Epithelial cell of proximal tubule (primary cell): Measurements from ENCODE around the gene E2F1. TPM values are rescaled to one million over a fixed set of nuclear protein-coding genes. Genes with fewer than 3 reads are reported as not detected.
A peak's percentile ranks its signal among the peaks of the same experiment; 100 is the strongest.

Experiments used
- DNase-seq: peaks from one replicate; pipeline ENCODE4 v3.0.0-alpha.2; 2011; ENCODE audit warnings: low read depth
- H3K4me3 ChIP-seq: 2 replicates; pipeline ENCODE4 v1.5.1; 2011; ENCODE audit warnings: low read depth, mild to moderate bottlenecking, low read length
- total RNA-seq: library from RNA; depleted of rRNA; stranded (reverse); fragments of >200 nt; gene quantifications from 2 replicates; pipeline ENCODE4 v1.2.3, GENCODE V29; 2015
- TF ChIP-seq, protein P1 (sequence below): conservative IDR thresholded peaks from 2 replicates; pipeline ENCODE4 v1.5.1; 2012; ENCODE audit warnings: low read depth, mild to moderate bottlenecking, low read length

Gene E2F1
- total RNA-seq, 1 donor from 2014 or later = 17.1 TPM

DNA sequence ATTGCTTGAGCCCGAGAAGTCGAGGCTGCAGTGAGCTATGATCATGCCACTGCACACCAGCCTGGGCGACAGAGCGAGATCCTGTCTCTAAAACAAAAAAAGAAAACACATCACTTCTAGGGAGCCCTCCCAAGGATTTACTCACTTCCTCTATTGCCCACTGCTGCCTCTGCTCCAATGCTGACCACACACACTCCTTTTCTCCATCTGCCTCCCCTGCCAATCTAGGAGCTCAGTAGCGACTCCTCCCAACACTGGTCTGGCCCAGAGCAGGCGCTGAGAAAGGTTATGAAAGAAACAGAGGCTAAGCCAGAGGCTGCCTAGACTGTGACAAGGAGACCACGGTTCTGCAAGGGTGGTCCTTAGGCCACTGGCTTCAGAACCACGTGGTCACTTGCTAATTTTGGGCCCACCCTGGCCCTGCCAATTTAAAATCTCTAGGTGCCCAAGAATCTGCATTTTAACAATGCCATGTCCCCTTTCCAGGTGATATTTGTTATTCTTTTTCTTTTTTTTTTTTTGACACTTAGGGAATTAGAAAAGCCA, 1.3 kb upstream of the E2F1 start:
- no peak overlapping the region for H3K4me3 ChIP-seq
- TF ChIP-seq, protein P1, sequence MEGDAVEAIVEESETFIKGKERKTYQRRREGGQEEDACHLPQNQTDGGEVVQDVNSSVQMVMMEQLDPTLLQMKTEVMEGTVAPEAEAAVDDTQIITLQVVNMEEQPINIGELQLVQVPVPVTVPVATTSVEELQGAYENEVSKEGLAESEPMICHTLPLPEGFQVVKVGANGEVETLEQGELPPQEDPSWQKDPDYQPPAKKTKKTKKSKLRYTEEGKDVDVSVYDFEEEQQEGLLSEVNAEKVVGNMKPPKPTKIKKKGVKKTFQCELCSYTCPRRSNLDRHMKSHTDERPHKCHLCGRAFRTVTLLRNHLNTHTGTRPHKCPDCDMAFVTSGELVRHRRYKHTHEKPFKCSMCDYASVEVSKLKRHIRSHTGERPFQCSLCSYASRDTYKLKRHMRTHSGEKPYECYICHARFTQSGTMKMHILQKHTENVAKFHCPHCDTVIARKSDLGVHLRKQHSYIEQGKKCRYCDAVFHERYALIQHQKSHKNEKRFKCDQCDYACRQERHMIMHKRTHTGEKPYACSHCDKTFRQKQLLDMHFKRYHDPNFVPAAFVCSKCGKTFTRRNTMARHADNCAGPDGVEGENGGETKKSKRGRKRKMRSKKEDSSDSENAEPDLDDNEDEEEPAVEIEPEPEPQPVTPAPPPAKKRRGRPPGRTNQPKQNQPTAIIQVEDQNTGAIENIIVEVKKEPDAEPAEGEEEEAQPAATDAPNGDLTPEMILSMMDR = no peak
- no peak for DNase-seq

DNA sequence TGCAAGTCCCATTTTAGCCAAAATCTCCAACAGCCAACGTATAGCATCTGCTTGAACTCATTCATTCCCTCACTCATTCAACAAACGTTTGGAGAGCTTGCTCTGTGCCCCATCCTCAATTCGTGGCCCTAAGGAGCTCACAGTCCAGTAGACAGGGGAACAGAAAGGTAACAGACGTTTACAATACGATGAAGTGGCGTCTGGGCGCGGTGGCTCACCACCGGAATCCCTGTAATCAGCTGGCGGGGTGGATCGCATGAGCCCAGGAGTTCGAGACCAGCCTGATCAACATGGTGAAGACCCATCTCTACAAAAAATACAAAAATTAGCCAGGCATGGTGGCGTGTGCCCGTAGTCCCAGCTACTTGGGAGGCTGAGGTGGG, 790 bp upstream of the E2F1 start:
- H3K4me3 ChIP-seq = peak overlapping the region; percentile 48
- TF ChIP-seq, protein P1 = no peak
- DNase-seq = no peak

DNA sequence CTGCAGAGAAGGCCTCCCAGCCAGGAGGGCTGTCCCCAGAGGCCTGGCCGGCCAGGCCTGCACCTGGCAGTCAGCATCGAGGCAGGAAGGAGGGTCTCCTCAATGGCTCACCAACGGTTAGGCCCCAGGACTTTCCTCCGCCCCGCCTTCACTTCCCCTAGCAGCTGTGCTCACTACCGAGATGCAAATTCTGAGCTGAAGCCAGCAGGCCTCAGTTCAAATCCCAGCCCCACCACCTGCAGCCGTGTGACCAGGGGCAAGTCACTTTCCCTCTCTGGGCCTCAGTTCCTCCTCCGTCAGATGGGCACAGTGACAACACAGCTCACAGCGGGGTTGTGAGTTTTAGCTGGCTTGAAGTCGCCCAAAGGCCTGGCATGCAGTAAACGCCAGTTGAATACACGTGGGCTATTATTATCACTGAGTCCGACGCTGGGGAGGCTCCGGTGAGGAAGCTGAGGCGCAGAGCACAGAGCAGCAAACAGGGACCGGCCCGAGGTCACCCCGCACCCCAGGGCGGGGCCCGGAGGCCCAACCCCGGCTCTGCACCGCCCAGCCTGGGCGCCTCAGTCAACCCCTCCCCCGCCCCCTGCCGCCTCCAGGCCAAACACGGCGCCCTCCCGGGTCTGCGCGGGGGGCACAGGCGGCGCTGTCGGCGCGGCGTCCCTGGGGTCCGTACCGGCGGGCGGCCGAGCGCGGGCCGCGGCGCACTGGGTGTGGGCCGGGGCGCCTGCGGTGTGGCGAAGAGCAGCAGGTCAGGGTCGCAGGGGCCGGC, 671 bp downstream of the E2F1 start:
- no peak for DNase-seq
- peak overlapping the region; percentile 49 for H3K4me3 ChIP-seq
- TF ChIP-seq, protein P1 = no peak

DNA sequence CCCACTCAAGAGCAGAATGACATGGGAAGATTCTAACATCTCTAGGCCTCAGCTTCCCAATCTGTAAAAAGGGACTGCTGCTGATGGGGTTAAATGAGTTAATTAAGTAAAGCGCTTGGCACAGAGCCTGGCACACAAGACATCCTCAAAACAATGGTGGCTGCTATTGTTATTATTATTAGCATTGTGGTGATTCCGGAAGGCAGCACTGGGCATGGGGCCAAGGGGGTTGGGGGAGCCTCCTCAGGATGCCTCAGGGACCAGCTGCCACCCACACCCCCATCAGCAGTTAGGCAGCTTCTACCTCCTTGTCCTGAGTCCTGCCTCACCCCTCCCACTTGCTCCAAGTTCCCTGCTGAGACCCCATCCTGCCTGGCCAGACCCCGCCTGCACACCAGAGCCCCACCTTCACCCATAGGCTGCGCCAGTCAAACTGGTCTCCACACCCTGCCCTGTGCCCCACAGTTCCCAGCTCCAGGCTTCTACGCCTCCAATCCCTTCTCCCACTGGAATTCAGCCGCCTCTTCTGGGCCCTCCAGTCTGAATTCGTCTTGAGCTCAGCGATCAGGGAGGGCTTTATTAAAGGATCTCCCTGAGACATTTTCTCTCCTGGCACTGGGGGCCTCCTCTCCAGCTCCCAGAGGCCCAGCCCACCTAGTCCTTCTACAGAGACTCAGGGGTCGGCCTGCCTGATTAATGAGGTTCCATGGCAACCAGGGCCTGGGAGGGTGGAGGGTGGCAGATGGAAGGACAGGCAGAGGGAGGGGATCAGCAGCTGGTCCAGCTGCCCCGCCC, 1.5 kb downstream of the E2F1 start:
- TF ChIP-seq, protein P1 = no peak
- peak overlapping the region; percentile 49 for H3K4me3 ChIP-seq
- no peak for DNase-seq

DNA sequence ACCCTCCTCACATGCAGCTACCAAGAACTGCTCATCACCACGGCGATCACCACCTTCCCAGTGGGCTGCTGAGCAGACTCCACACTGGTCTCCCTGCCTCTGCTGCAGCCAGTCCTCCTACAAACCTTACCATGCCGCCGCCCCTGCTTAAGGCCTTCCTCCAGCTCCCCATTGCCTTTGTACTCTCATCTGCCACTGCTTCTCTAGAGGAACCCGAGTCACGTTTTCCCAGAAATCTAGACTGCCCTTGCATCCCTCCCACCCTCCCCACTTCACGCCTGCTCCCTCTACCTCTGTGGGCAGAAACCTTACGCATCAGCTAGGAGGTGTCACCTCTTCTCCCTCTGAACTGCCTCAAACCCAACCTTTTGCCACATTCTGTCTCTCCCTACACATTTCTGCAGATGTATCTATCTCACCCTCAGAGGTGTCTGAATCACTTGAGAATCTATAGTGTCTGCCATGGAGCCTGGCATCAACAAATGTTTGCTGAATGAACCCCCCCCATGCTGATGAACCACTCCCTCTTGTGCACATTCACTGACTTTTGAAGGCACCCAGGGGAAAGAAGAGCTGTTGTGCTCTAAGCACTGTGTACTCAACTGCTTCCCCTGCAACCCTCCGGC, 4.3 kb downstream of the E2F1 start:
- TF ChIP-seq, protein P1 = no peak
- H3K4me3 ChIP-seq = no peak overlapping the region
- no peak for DNase-seq

DNA sequence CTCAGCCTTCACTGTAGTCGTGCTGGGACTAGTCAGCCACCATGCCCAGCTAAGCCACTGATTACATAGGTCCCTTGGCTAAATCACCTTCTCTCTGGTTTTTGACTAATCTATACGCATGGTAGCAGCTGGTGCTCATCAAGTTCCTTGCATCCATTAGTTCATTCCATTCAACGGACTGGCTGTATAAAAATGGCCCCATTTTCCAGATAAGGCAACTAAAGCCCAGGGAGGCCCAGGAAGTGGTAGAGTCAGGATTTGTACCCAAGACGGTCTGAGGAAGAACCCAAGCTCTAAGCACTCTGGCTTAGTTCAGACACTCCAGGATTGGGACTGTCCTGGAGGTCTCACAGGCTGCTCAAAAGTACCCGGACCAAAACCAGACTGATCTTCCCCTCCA, 4.9 kb downstream of the E2F1 start:
- TF ChIP-seq, protein P1 = no peak
- no peak for DNase-seq
- H3K4me3 ChIP-seq = no peak overlapping the region
